ENCODE results near the gene ACSF3. TPM values are rescaled to one million over a fixed set of nuclear protein-coding genes. Genes with fewer than 3 reads are reported as not detected.

The ACSF3 gene
- total RNA-seq, 2 donors from 2014 or later, result 48.0 to 53.6 TPM

- no peak for DNase-seq
- Mint-ChIP-seq H3K4me1 (peaks cover 8% of the 10 kb centered on the region), H3K27me3 (no peaks in the 10 kb centered on the region), H3K36me3 (ENCODE audit: low read depth) (peaks cover 11% of the 10 kb centered on the region), H3K4me3 (no peak overlapping the region), H3K27ac (no peak overlapping the region)
- ATAC-seq, result no peak
- no peaks in the 10 kb centered on the region for H3K9me3 ChIP-seq (ENCODE audit: control insufficient read depth, low read length, poor library complexity, severe bottlenecking)
Observed at GRCh38 chr16:89107203-89107582, 13.5 kb downstream of the ACSF3 start.

GRCh38 chr16:89108416-89108815 lies 14.8 kb downstream of the ACSF3 start:
- no peaks in the 10 kb centered on the region for H3K27me3 Mint-ChIP-seq
- H3K9me3 ChIP-seq (ENCODE audit: control insufficient read depth, low read length, poor library complexity, severe bottlenecking), result no peaks in the 10 kb centered on the region
- DNase-seq (no peak), ATAC-seq (no peak)
- peaks cover 8% of the 10 kb centered on the region for H3K36me3 Mint-ChIP-seq (ENCODE audit: low read depth)
- H3K27ac Mint-ChIP-seq, result peak overlapping the region; percentile 4
- H3K4me3 Mint-ChIP-seq, result no peak overlapping the region
- peaks cover 8% of the 10 kb centered on the region for H3K4me1 Mint-ChIP-seq

GRCh38 chr16:89110641-89111040 lies 17.0 kb downstream of the ACSF3 start:
- DNase-seq (no peak), ATAC-seq (no peak)
- no peaks in the 10 kb centered on the region for H3K9me3 ChIP-seq (ENCODE audit: control insufficient read depth, low read length, poor library complexity, severe bottlenecking)
- no peaks in the 10 kb centered on the region for H3K27me3 Mint-ChIP-seq
- H3K27ac Mint-ChIP-seq, result no peak overlapping the region
- no peak overlapping the region for H3K4me3 Mint-ChIP-seq
- H3K36me3 Mint-ChIP-seq (ENCODE audit: low read depth), result peaks cover 11% of the 10 kb centered on the region
- H3K4me1 Mint-ChIP-seq, result peaks cover 24% of the 10 kb centered on the region

- Mint-ChIP-seq H3K4me1 (peaks cover 30% of the 10 kb centered on the region), H3K27ac (no peak overlapping the region)
- no peak for DNase-seq
Observed at GRCh38 chr16:89111263-89111662, 17.6 kb downstream of the ACSF3 start.

GRCh38 chr16:89112377-89113151 lies 18.9 kb downstream of the ACSF3 start:
- ATAC-seq (no peak), DNase-seq (no peak)
- Mint-ChIP-seq H3K36me3 (ENCODE audit: low read depth) (peaks cover 7% of the 10 kb centered on the region), H3K4me1 (peaks cover 30% of the 10 kb centered on the region), H3K27ac (no peak overlapping the region), H3K4me3 (no peak overlapping the region), H3K27me3 (no peaks in the 10 kb centered on the region)
- no peaks in the 10 kb centered on the region for H3K9me3 ChIP-seq (ENCODE audit: control insufficient read depth, low read length, poor library complexity, severe bottlenecking)

More at GRCh38 chr16:89111263-89111662, 17.6 kb downstream of the ACSF3 start:
- H3K9me3 ChIP-seq (ENCODE audit: control insufficient read depth, low read length, poor library complexity, severe bottlenecking), result no peaks in the 10 kb centered on the region
- Mint-ChIP-seq H3K27me3 (no peaks in the 10 kb centered on the region), H3K4me3 (no peak overlapping the region), H3K36me3 (ENCODE audit: low read depth) (peaks cover 11% of the 10 kb centered on the region)
- ATAC-seq, result no peak

- peaks cover 5% of the 10 kb centered on the region for H3K36me3 Mint-ChIP-seq (ENCODE audit: low read depth)
- no peak overlapping the region for H3K27ac Mint-ChIP-seq
- H3K4me1 Mint-ChIP-seq, result peaks cover 27% of the 10 kb centered on the region
- ATAC-seq (no peak), DNase-seq (no peak)
- H3K9me3 ChIP-seq (ENCODE audit: control insufficient read depth, low read length, poor library complexity, severe bottlenecking), result no peaks in the 10 kb centered on the region
- no peaks in the 10 kb centered on the region for H3K27me3 Mint-ChIP-seq
- H3K4me3 Mint-ChIP-seq, result no peak overlapping the region
Observed at GRCh38 chr16:89113152-89113547, 19.5 kb downstream of the ACSF3 start.

- DNase-seq (no peak), ATAC-seq (no peak)
- H3K9me3 ChIP-seq (ENCODE audit: control insufficient read depth, low read length, poor library complexity, severe bottlenecking), result no peaks in the 10 kb centered on the region
- Mint-ChIP-seq H3K4me3 (peak overlapping the region; percentile 97), H3K27me3 (no peaks in the 10 kb centered on the region), H3K4me1 (peaks cover 27% of the 10 kb centered on the region), H3K36me3 (ENCODE audit: low read depth) (peaks cover 5% of the 10 kb centered on the region), H3K27ac (no peak overlapping the region)
Observed at GRCh38 chr16:89113661-89114060, 20.0 kb downstream of the ACSF3 start.

GRCh38 chr16:89114159-89114981 lies 20.7 kb downstream of the ACSF3 start:
- H3K27ac Mint-ChIP-seq, result no peak overlapping the region

GRCh38 chr16:89115216-89115861 lies 21.7 kb downstream of the ACSF3 start:
- H3K36me3 Mint-ChIP-seq (ENCODE audit: low read depth), result peaks cover 5% of the 10 kb centered on the region
- ATAC-seq, result peak; percentile 91
- peaks cover 27% of the 10 kb centered on the region for H3K4me1 Mint-ChIP-seq
- no peak overlapping the region for H3K27ac Mint-ChIP-seq
- no peaks in the 10 kb centered on the region for H3K9me3 ChIP-seq (ENCODE audit: control insufficient read depth, low read length, poor library complexity, severe bottlenecking)
- no peaks in the 10 kb centered on the region for H3K27me3 Mint-ChIP-seq
- H3K4me3 Mint-ChIP-seq, result peak overlapping the region; percentile 97
- peak; percentile 81 to 91 (median 87) for DNase-seq

More at GRCh38 chr16:89114159-89114981, 20.7 kb downstream of the ACSF3 start:
- H3K4me3 Mint-ChIP-seq, result peak overlapping the region; percentile 97
- no peak for ATAC-seq
- DNase-seq, result peak in 1 of 3 donors; percentile 36
- peaks cover 27% of the 10 kb centered on the region for H3K4me1 Mint-ChIP-seq
- H3K36me3 Mint-ChIP-seq (ENCODE audit: low read depth), result peaks cover 5% of the 10 kb centered on the region
- no peaks in the 10 kb centered on the region for H3K27me3 Mint-ChIP-seq
- H3K9me3 ChIP-seq (ENCODE audit: control insufficient read depth, low read length, poor library complexity, severe bottlenecking), result no peaks in the 10 kb centered on the region

GRCh38 chr16:89116341-89117226 lies 22.9 kb downstream of the ACSF3 start:
- Mint-ChIP-seq H3K4me3 (peak overlapping the region; percentile 97), H3K36me3 (ENCODE audit: low read depth) (peaks cover 5% of the 10 kb centered on the region), H3K27me3 (no peaks in the 10 kb centered on the region), H3K27ac (no peak overlapping the region), H3K4me1 (peaks cover 27% of the 10 kb centered on the region)
- DNase-seq, result no peak
- H3K9me3 ChIP-seq (ENCODE audit: control insufficient read depth, low read length, poor library complexity, severe bottlenecking), result no peaks in the 10 kb centered on the region
- no peak for ATAC-seq

GRCh38 chr16:89117227-89117974 lies 23.7 kb downstream of the ACSF3 start:
- peaks cover 29% of the 10 kb centered on the region for H3K4me1 Mint-ChIP-seq
- H3K4me3 Mint-ChIP-seq, result peak overlapping the region; percentile 21
- peaks cover 5% of the 10 kb centered on the region for H3K36me3 Mint-ChIP-seq (ENCODE audit: low read depth)

GRCh38 chr16:89117975-89118289 lies 24.3 kb downstream of the ACSF3 start:
- peaks cover 33% of the 10 kb centered on the region for H3K4me1 Mint-ChIP-seq
- no peak overlapping the region for H3K27ac Mint-ChIP-seq
- H3K4me3 Mint-ChIP-seq, result no peak overlapping the region
- H3K36me3 Mint-ChIP-seq (ENCODE audit: low read depth), result peaks cover 5% of the 10 kb centered on the region
- DNase-seq, result no peak
- no peak for ATAC-seq
- no peaks in the 10 kb centered on the region for H3K27me3 Mint-ChIP-seq
- no peaks in the 10 kb centered on the region for H3K9me3 ChIP-seq (ENCODE audit: control insufficient read depth, low read length, poor library complexity, severe bottlenecking)

More at GRCh38 chr16:89117227-89117974, 23.7 kb downstream of the ACSF3 start:
- H3K9me3 ChIP-seq (ENCODE audit: control insufficient read depth, low read length, poor library complexity, severe bottlenecking), result no peaks in the 10 kb centered on the region
- no peaks in the 10 kb centered on the region for H3K27me3 Mint-ChIP-seq
- no peak overlapping the region for H3K27ac Mint-ChIP-seq
- ATAC-seq (no peak), DNase-seq (no peak)

All from T-helper 17 cell (primary cell).